HG03354 (cell line): ENCODE data around the gene NDRG4.

Experiments used
- ATAC-seq: cut with Tn5 transposase; IDR thresholded peaks from one replicate; pipeline ENCODE4 v1.9.1; 2021; ENCODE audit warnings: mild to moderate bottlenecking; ENCODE audit not compliant: unreplicated experiment, poor library complexity, severe bottlenecking

Gene NDRG4

DNA sequence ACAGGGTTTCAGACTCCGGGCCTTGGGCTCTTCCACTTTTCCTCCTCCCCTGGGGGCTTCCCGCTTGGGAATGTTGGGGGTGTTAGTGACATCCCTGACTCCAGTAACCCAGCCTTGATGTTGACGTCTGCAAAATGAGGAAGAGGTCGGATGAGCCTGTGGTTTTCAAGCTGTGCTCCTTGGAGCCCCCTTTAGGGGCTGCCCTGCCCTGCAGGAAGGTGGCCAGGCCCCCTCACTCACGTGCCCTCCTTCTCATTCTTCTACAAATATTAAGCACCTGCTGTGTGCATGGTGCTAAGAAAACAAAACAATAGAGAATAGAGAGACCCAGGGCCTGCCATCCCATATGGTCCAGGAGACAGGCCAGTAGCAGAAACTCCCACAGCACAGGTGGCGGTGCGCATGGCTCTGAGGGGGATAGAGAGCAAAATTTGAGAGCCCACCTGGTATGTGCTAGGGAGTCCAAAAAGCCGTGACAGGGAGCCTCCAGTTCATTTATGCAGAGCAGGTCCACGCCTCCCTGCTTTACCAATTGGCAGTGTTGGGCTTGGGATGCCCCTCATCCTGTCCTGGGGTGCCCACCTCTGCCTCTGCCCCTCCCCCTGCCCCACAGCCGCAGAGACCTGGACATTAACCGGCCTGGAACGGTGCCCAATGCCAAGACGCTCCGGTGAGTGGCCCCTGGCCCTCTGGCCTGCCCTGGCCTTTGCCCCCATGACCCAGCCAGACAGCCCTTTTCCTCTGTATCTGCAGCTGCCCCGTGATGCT lies 7.4 kb downstream of the NDRG4 start:
- no peak for ATAC-seq

DNA sequence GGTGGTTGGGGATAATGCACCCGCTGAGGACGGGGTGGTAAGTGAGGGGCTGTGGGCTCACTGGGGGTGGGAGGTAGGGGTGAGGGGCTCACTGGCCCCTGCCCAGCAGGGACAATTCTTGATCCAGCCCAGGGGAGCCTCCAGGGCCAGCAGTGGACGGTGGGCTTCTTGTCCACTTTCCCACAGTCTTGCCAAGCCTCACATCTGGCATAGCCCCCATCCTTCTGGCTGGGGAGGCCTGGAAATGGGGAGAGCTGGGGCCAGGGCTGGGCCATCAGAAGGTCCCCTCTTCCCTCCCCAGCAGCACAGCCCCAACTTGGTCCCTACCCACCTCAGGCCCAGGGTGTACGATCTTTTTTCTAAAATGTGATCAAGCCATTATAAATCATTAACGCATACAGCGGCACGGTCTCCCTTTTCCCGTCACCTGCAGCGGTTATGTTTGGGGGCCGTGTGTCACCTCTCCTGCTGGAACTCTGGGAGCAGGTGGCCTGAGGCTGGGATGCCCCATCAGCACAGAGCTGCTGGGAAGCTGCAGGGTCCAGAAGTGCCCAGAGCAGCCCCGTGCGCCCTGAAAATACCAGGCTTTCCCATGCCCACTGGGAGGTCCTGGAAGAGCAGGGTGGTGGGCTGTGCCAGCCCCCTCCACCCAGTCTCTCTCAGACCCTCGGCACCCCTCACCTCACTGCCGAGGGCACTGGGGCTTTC lies 8.2 kb downstream of the NDRG4 start:
- ATAC-seq: no peak

GRCh38 chr16:58508671-58509251 lies 8.8 kb downstream of the NDRG4 start:
- ATAC-seq: no peak

DNA sequence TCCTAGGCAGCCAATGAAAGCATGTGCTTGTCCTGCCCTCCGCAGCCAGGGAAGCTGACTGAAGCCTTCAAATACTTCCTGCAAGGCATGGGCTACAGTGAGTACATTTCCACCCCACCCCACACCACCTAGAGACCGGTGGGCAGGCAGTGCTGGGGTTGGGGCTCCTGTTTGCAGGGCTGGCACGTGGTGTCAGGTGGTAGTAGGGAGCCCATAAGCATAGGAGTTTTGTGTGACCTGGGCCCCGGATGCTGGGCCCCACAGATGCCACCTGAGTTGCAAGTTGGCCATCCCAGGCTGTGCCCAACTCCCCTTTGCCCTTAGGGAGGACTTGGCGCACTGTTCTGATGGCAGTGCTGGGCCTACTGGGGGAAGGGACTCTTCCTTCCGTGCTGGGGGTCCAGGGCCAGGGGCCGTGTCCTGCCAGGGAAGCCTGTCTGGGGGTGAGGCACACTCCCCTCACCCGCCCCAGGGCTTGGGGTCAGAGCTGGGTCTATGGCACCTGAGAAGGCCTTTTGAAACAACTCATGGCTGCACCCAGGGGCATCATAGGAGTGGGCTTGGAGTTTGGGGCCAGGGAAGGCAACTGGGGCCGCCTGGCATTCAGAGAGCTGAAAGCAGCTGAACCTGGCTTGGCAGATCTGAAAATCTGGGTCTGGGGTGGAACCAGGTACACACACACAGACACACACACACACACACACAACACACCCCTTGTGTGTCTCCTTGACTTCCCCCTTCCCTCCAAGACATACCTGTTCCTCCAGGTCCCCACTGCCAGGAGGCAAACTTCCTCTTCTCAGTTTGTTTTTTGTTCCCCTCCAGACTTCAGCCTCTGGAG lies 9.5 kb downstream of the NDRG4 start:
- no peak for ATAC-seq

GRCh38 chr16:58510097-58510775 lies 10.3 kb downstream of the NDRG4 start:
- no peak for ATAC-seq

DNA sequence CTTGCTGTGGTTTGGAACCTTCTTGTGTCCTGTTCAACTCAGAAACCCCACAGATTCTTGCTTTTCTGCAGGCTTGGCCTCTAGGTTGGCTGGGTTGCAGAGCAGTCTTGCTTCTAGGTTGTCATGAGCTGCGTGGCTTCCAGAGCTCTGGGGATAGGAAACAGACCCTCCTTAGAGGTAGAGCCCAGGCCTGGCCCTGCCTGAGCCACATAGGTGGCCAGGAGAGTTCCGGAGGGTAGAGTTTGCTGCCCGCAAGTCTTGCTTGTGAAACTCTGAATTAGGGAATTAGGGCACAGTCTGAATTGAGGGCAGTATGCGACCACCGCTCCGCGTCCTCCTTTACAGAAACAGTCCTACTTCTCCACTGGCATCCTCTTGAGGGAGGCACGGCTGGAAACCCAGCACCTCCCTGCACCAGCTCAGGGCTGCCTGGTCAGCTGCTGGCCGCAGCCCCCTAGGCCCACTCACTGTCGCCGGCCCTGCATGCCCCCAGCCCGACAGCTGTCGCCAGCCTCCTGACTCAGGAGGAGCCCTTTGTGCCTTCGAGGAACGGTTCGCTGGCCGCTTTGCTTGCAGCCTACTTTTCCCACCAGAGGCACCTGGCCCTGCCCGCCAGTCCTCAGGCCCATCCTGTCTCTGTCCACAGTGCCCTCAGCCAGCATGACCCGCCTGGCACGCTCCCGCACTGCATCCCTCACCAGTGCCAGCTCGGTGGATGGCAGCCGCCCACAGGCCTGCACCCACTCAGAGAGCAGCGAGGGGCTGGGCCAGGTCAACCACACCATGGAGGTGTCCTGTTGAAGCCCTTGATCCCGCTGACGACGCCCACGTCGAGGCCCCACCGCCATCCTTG lies 11.1 kb downstream of the NDRG4 start:
- ATAC-seq: no peak

DNA sequence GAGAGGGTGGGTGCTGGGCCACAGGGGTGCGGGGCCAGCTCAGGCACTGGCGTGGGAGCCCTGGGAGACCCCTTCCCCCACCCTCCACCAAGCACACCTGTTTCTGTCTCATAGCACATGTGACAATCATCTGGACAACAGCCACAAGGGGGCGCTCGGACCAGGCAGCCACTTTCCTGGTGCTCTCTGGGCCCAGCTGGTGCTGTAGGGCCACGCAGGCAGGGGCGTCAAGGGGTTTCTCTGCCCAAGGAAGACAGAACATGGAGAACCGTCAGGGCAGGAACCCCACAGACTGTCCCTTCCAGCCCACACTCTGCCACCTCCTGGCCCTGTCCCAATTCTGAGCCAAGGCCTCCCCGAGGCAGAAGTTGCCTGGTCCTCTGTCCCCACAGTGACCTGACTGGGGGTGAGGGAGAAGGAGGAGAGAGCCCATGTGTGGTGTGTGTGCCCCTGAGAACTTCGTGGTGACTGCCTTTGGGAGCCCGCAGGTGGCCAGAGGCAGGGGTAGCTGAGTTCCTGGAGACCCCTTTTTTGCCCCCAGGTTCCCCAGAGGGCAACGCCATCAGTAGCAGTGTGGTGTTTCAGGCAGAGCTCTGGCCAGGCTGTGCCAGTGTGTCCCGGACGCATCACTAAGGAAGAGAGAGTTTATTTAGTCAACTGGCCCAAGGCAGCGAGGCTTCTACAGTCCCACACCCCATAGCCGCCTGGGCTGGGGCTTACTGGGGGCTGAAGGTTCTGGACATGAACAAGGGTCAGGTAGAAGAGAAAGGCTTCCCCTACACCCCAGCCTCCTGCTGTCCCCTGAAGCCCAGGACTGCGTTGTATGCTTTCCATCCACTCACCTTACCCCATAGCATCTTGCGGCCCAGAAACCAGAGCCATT lies 12.2 kb downstream of the NDRG4 start:
- peak; percentile 38 for ATAC-seq

DNA sequence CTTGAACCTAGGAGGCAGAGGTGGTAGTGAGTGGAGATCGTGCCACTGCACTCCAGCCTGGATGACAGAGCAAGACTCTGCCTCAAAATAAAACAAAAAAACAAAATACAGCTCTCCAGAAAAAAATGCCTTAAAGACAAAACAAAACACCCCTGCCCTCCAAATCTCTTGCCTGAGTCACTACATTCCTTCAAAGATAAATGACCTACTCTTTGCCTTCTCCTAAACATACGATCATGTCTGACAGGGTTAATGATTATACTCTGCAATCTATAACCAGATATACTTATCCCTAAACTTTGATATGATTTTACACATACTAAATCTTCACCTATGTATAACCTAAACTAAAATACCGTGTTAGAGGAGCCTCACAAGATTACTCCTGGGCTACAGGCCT lies 13.9 kb downstream of the NDRG4 start:
- ATAC-seq: no peak

DNA sequence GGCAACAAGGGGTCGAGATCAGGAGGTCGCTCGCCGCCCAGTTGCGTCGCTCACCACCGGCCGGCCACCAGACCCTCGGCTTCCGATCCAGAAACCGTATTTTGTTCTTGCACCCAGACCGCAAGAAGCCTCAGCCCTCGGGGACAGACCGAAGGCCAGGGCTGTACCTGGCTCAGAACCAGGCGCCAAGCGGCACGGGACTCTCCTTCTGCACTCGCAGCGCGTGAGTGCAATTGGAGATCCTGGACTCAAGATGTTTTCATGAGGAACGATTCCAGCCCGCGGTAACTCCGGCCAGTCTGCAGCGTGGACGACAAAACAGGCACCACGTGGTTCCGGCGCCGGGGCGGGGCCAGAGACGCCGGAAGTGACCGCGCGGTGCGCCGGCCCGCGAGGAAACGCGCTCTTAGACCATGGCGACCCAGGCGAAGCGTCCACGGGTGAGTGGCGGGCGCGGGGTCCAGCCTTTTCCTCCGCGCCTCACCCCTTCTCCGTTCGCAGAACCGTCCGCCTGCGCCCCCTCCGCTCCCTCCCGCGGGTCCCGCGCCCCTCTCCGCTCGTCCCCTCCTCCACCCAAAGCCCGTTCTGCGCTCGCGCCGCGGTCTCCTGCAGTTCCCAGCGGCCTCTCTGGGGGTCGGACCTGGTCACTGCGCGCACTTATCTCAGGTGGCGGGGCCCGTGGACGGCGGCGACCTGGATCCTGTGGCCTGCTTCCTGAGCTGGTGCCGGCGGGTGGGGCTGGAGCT lies 15.4 kb downstream of the NDRG4 start, which contains the start of gene SETD6:
SETD6 (plus strand) TSS at position 393 of the 746 bp plus-strand sequence; CDS start at position 414, 21 bp downstream.
- peak; percentile 81 for ATAC-seq

- peak; percentile 58 for ATAC-seq
Observed at GRCh38 chr16:58515871-58516767, 16.2 kb downstream of the NDRG4 start.

GRCh38 chr16:58516768-58517107 lies 16.8 kb downstream of the NDRG4 start:
- no peak for ATAC-seq

DNA sequence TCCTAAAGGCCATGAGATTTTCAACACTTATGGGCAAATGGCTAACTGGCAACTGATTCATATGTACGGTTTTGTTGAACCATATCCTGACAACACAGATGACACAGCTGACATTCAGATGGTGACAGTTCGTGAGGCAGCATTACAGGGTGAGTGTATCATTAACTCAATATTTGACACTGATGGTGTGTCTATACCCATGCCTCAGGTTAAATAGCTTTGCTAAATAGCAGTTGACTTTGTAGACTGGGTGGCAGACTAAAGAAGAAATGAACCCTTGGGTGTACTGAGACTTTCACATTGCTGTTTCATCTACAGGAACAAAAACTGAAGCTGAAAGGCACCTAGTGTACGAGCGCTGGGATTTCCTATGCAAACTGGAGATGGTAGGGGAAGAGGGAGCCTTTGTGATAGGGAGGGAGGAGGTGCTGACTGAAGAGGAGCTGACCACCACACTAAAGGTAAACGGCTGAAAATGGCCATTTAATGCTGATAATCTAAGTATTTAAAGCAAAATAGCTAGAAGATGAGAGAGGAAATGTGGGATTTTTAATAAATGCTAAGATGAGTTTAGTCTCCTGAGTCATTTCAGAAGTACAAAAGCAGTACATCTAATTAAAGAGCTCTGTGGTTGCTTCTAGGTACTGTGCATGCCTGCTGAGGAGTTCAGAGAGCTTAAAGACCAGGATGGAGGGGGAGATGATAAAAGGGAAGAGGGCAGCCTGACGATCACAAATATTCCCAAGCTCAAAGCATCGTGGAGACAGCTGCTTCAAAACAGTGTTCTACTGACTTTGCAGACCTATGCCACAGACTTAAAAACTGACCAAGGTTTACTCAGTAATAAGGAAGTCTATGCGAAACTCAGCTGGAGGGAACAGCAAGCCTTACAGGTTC lies 18.4 kb downstream of the NDRG4 start:
- peak; percentile 30 for ATAC-seq

GRCh38 chr16:58518980-58519368 lies 19.0 kb downstream of the NDRG4 start:
- no peak for ATAC-seq

DNA sequence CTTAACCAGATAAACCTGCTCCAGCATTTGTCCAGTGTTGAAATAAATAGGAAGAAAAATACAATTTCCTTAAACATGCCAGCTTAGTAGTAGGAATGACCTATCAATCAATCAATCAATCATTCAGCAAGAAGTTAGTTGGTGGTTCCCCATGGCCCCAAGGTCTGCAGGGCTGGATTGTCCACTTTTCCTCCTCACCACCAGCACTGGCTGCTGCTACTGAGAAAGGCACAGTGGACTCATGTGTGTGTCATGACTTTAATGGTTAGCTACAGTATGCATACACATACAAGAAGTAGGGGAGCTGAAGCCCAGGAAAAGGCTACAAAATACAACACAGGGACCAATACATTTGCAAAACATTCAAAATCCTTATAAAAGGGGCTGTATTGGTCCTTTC lies 19.8 kb downstream of the NDRG4 start:
- no peak for ATAC-seq

GRCh38 chr16:58530179-58530578 lies 30.2 kb downstream of the NDRG4 start:
- ATAC-seq: no peak
